Prostate gland (tissue), 2 donors: ENCODE data around the gene FAM78A.

Source experiments
- CTCF ChIP-seq, 4 experiments: fragments of 200-600 bp in 2 of 4; fragments of 450-650 bp in 2 of 4; sonication (generic) in 2 of 4; IDR thresholded peaks; 1 replicate in 3 of 4; 2 replicates in 1 of 4; pipeline ENCODE4 v1.5.1; 2016 to 2019; ENCODE audit warnings: antibody characterized with exemption in 4 of 4, mild to moderate bottlenecking in 2 of 4, moderate library complexity in 2 of 4
- POLR2AphosphoS5 ChIP-seq: sonication (generic); formaldehyde crosslinking; IDR thresholded peaks from one replicate; pipeline ENCODE4 v1.6.1; 2017; ENCODE audit warnings: antibody characterized with exemption

DNA sequence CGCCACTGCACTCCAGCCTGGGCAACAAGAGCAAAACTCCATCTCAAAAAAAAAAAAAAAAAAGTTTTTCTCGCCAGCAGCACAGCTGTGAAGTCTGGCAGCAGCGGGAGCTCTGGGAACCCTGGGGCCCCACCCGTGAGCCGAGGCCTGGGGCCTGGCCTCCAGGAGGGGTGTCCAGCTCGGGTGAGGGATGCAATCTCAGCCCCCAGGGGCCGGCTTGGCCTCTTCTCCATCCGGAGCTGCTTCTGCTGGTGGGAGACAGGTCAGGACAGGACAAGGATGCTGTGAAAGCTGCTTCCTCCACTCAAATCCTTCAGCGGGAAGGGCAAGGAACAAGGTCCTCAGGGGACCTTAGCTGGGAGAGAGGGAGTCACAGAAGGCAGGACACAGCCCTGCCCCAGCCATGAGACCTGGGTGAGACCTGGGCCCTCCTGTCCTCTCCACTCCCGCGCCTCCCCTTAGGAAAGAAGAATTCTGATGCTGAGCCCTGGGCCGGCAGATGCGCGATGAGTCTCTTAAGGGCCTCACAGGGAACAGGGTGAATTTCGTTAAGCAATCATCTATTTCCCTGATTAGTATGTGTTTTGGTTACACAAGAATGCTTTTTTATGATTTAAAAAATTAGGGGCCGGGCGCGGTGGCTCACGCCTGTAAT, 43.8 kb upstream of the FAM78A start:
- TF ChIP-seq CTCF (IDR thresholded peaks at IDR 0.05), result no peak
- TF ChIP-seq POLR2AphosphoS5, result no peak
